HS-27A (cell line): ENCODE results near the gene LRRFIP1.
"Not testable (repeated sequence)": the region's sequence is repeated elsewhere in the genome, so short reads cannot be mapped to it uniquely, and the experiment has no call there.

Experiments
- DNase-seq: peaks from one replicate; pipeline ENCODE4 v3.0.0-alpha.2; 2012; ENCODE audit warnings: low read depth, missing footprints

The LRRFIP1 gene

DNA sequence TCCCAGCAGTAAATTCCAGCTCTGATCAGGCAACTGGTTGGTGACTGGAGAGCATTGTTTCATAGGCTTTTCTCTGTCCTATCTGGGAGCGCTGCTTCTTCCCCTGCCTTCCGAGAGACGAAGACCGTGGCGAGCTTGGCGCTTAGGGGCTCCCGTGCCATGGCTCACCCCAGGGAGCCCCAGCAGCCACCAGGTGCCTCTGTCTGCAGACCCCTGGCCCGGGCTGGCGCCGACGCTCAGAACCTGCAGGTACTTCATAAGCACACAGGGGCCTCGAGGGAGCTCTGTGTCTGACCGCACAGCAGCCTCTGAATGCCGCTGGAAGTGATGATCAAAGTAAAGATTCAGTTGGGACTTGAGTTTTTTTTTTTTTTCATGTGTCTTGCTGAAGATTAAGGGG, 152.1 kb downstream of the LRRFIP1 start:
- DNase-seq, result no peak

- DNase-seq, result no peak
Observed at GRCh38 chr2:237782181-237782580, 154.8 kb downstream of the LRRFIP1 start.

DNA sequence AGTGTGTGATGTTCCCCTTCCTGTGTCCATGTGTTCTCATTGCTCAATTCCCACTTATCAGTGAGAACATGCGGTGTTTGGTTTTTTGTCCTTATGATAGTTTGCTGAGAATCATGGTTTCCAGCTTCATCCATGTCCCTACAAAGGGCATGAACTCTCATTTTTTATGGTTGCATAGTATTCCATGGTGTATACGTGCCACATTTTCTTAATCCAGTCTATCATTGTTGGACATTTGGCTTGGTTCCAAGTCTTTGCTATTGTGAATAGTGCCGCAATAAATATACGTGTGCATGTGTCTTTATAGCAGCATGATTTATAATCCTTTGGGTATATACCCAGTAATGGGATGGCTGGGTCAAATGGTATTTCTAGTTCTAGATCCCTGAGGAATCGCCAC, 156.3 kb downstream of the LRRFIP1 start:
- DNase-seq, result not testable (repeated sequence)

DNA sequence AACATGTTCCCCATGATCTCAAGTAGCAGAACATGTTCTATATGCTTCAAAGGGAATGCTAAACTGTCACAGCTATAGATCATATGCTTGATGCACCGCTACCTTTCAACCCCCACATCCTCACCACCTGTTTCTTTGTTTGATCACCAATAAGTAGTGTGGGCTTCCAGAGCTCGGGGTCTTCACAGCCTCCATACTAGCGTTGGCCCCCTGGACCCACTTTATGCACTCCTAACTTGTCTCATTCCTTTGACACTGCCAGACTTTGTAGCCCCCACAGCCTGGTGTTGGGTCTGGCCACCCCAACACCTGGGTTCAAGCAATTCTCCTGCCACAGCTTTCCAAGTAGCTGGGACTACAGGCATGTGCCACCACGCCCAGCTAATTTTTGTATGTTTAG, 159.5 kb downstream of the LRRFIP1 start:
- no peak for DNase-seq

DNA sequence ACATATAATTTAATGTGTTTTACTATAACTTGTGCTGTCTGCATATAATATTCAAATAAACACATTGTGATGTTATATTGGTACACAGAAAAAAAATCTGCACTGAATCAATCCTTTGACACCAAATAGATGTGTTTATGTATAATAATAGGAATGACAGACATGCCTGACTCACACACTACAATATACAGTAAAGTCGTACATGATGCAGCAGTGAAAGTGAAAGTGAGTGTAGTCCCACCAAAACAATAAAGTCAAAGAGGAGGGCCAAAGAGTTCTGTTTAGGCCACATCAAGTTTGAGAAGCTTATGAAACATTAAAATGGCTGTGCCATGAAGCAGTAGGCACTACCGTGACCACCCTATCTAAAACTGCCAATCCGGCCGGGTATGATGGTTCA, 163.0 kb downstream of the LRRFIP1 start:
- DNase-seq, result no peak

GRCh38 chr2:237791977-237792727, 164.8 kb downstream of the LRRFIP1 start:
- DNase-seq, result no peak

DNA sequence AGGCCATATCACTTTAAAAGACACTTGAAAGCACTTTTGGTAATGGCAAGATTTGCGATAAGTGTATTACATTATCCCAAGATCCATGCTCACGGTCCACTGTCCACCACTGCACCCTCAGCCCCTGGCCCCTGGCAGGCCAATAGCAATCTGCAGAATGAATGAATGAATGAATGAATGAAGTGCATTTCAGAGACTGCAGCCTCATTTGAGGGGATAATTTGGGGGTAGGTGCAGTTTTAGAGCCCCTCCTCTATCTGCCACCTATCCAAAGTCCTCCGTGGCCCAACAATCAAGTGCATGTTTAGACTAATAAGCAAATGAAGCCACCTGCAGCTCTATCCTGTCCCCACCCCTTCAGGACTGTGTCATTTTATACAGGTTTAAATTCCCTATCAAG, 169.9 kb downstream of the LRRFIP1 start:
- DNase-seq, result no peak

GRCh38 chr2:237798236-237799059, 171.1 kb downstream of the LRRFIP1 start, which contains the start of gene RBM44:
Gene RBM44, plus strand, starts transcription at chr2:237798779. Its CDS starts 14,831 bp downstream, at chr2:237813610.
- no peak for DNase-seq

DNA sequence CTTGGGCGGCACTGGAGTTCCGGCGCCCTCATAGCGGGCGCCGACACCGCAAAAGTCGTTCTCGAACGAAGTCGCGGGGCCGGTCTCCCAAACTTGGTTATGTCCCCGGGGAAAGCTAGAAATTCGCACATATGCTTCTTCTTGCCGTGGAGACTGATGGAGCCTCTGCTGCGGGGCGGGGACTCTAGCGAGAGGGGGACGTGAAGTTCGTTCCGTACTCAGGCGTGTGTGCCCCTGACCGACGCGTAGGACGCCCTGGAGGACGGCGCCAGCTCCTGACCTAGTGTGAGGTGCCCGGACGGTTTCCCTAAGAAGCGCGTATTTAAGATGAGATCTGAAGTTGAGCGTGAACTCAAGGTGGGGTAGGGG, 171.7 kb downstream of the LRRFIP1 start:
- no peak for DNase-seq

DNA sequence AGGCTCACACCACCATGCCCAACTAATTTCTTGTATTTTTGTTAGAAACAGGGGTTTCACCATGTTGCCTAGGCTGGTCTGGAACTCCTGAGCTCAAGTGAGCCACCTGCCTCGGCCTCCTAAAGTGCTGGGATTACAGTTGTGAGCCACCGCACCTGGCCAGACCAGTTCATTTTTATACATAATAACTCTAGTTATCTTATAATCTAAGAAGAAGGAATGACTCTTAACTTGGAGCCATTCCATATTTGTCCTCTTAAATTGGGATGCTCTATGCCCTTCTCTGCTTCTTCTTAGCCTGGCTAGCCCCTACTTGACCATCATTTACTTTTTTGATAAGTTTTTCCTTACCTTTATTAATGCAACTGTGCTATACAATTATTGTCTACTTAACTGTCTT, 174.1 kb downstream of the LRRFIP1 start:
- DNase-seq, result no peak

DNA sequence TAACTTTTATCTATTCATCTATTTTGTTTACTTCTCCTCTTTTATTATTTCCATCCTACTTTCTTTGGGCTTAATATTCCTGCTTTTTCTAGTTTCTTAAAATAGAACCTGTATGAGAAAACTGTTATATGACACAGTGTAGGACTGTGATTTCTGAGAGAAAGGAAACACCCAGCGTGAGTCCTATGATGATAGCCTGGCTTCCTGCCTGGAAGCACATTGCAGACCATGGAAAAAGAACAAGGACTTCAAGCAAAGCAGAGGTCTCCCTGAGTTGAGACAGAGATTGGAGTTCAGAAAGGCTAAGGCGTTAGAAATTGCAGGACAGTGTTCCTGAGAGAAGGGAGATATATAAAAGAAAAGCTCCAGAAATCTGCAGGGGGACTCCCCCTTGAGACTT, 178.9 kb downstream of the LRRFIP1 start:
- no peak for DNase-seq

GRCh38 chr2:237815637-237816036, 188.2 kb downstream of the LRRFIP1 start:
- no peak for DNase-seq

- no peak for DNase-seq
Observed at GRCh38 chr2:237816531-237816930, 189.1 kb downstream of the LRRFIP1 start.

DNA sequence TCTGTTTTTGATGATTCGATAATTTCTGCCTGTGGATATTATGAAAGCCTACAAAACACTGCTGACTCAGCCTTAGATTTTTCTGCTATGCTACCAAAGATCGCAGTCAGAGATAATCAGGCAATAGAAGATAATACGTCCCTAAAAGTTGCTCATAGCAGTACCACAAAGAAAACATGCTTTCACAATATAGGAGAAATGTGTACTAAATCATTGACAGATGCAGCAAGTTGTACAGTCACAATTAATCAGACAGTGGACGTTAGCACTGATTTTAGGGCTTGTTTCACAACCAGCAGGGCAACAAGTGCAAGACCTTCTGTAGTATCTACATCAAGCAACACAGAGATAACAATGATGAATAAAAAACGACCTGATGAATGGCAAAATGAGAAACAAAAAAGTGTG, 190.7 kb downstream of the LRRFIP1 start:
- no peak for DNase-seq

GRCh38 chr2:237819231-237819630, 191.8 kb downstream of the LRRFIP1 start:
- no peak for DNase-seq

DNA sequence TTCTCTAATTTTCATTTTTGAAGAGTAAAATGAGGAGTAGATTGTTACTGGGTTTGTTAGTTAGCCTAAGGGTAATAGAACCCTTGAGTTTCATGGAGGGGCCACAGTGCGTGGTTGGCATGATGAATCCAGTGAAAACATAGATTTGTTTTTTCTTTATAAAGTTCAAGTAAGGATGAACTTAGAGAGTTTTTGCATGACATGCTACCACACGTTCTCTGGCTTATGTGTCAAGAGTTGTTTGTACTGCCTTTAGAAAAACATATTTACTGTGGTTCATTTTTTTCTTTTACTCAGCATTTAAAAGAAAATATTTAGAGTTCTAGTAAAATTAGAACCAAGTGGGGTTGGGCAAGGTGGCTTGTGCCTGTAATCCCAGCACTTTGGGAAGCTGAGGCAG, 193.0 kb downstream of the LRRFIP1 start:
- no peak for DNase-seq

- no peak for DNase-seq
Observed at GRCh38 chr2:237823544-237823943, 196.2 kb downstream of the LRRFIP1 start.

GRCh38 chr2:237824085-237824484, 196.7 kb downstream of the LRRFIP1 start:
- DNase-seq, result no peak

DNA sequence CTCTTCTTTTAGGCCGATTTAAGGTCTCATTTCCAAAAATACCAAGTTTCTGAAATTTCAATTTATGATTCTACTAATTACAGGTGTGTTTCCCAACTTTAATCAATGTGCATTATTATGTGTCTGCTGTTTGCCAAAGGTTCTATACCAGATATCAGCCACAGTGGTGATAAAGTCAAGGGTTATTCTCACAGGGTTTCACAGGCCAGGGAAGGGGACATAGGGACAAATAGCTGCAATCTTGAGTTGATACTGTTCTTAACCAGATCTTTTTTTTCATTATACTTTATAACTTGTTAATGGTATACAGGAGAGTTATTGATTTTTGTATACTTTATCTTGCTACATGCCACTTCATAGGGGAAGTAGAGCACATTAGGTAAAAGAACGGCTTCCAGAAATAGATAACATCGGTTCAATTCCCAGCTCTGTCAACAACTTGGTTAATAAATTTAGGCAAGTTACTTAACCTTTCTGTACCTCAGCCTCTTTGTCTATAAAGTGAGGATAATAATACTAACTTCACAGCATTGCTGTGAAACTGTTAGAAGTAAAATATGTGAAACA, 200.1 kb downstream of the LRRFIP1 start:
- DNase-seq, result no peak
